Stomach smooth muscle (tissue), 2 donors: ENCODE measurements around the gene AGFG2.

Experiments used
- H3K27ac ChIP-seq: one replicate; pipeline ENCODE4 v1.7.0; 2013; ENCODE audit warnings: mild to moderate bottlenecking, low read length, inconsistent platforms
- H3K27me3 ChIP-seq, 2 donors: one replicate each; pipeline ENCODE4 v1.7.0; 2013; ENCODE audit warnings: low read length in 2 of 2; ENCODE audit not compliant: insufficient read depth in 2 of 2, control insufficient read depth in 1 of 2
- H3K36me3 ChIP-seq, 2 donors: one replicate each; pipeline ENCODE4 v1.7.0; 2013; ENCODE audit warnings: low read length in 2 of 2; ENCODE audit not compliant: control insufficient read depth in 2 of 2, insufficient read depth in 2 of 2
- H3K4me1 ChIP-seq: one replicate; pipeline ENCODE4 v1.7.0; 2013; ENCODE audit warnings: low read length; ENCODE audit not compliant: control insufficient read depth, insufficient read depth
- H3K4me3 ChIP-seq, 2 donors: one replicate each; pipeline ENCODE4 v1.7.0; 2013; ENCODE audit warnings: low read length in 2 of 2
- H3K9ac ChIP-seq, 2 donors: one replicate each; pipeline ENCODE4 v1.7.0; 2013; ENCODE audit warnings: low read length in 2 of 2, mild to moderate bottlenecking in 1 of 2
- H3K9me3 ChIP-seq, 2 donors: one replicate each; pipeline ENCODE4 v1.7.0; 2013; ENCODE audit warnings: low read length in 2 of 2; ENCODE audit not compliant: control insufficient read depth in 2 of 2
- donor health status: healthy.
- donor health status: Pancreatic carcinoma.

Gene AGFG2

DNA sequence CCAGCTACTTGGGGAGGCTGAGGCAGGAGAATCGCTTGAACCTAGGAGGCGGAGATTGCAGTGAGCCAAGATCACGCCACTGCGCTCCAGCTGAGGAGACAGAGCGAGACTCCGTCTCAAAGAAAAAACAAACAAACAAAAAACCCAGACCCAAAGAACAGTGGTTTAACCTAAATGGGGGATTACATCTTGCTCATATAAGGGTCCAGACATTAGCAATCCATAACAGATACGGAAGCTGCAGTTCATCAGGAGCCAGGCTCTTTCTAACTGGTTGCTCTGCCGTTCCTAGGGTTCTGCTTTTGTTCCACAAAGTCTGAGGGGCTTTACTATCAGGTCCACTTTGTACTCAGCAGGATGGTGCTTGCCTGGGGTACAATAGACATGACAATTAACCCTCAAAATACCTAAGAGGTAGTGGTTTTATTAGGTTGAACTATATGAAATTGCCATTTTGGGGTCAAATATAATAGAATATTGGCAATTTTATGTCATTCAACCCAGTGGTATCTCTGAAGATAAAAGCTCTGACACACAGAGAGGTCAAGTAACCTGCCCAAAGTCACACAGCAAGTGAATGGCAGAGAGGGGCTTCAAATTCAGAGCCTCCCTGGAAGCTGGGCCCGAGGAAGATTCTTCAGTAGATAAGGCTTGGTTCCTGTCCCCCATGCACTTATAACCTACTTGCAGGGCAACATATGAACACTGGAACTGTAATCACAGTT is 34.0 kb upstream of the AGFG2 start:
- H3K4me3 ChIP-seq: no peak overlapping the region
- no peaks in the 10 kb centered on the region for H3K27me3 ChIP-seq
- H3K9ac ChIP-seq: no peak overlapping the region
- no peaks in the 10 kb centered on the region for H3K9me3 ChIP-seq
- no peaks in the 10 kb centered on the region for H3K4me1 ChIP-seq
- no peak overlapping the region for H3K27ac ChIP-seq
- H3K36me3 ChIP-seq: no peaks in the 10 kb centered on the region

DNA sequence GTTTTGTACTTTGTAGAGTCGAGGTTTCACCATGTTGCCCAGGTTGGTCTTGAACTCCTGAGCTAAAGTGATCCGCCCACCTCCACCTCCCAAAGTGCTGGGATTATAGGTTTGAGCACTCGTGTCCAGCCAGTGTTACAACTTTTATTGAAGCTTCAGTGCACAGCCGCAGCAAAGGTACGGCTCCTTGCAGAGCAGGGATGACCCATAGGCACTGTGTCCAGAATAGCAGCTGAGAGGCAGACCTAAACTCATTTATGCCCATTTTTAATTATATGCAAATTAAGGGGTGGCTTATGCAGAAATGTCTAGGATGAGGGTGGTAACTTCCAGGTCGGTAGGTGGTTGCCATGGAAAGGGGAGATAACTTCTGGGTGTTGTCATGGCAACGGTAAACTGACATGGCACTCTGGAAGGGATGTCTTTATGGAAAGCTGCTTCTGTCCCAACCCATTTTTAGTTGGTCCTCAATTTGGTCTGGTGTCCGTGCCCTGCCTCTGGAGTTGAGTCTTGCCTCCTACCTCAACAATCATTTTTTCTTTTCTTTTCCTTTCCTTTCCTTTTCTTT is 32.6 kb upstream of the AGFG2 start:
- H3K4me1 ChIP-seq: no peaks in the 10 kb centered on the region
- H3K36me3 ChIP-seq: no peaks in the 10 kb centered on the region
- no peaks in the 10 kb centered on the region for H3K27me3 ChIP-seq
- no peak overlapping the region for H3K9ac ChIP-seq
- no peak overlapping the region for H3K4me3 ChIP-seq
- H3K9me3 ChIP-seq: no peaks in the 10 kb centered on the region
- no peak overlapping the region for H3K27ac ChIP-seq

DNA sequence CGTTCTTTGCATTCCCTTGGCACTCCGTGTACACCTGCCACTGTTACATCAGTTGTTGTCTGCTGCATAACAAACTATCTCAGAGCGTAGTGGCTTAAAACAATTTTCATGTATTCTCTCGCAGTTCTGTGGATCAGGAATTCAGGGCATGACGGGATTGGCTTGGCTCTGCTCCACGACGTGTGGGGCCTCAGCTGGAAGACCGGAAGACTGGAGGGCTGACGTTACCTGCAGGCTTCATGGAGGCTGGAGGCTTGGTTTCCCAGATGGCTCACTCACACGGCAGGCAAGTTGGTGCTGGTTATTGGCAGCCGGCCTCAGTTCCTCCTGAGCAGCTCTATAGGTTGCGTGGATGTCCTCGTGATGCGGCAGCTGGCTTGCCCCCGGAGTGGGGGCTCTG is 29.8 kb upstream of the AGFG2 start:
- no peaks in the 10 kb centered on the region for H3K4me1 ChIP-seq
- H3K9me3 ChIP-seq: no peaks in the 10 kb centered on the region
- H3K27me3 ChIP-seq: no peaks in the 10 kb centered on the region
- H3K4me3 ChIP-seq: no peak overlapping the region
- H3K27ac ChIP-seq: no peak overlapping the region
- no peak overlapping the region for H3K9ac ChIP-seq
- no peaks in the 10 kb centered on the region for H3K36me3 ChIP-seq

- Histone ChIP-seq H3K27me3 (no peaks in the 10 kb centered on the region), H3K9ac (no peak overlapping the region), H3K27ac (no peak overlapping the region), H3K4me1 (no peaks in the 10 kb centered on the region), H3K36me3 (no peaks in the 10 kb centered on the region), H3K9me3 (no peaks in the 10 kb centered on the region), H3K4me3 (no peak overlapping the region)
Observed at GRCh38 chr7:100510437-100511239, 28.4 kb upstream of the AGFG2 start.

- H3K27me3 ChIP-seq: no peaks in the 10 kb centered on the region
- no peak overlapping the region for H3K4me3 ChIP-seq
- no peaks in the 10 kb centered on the region for H3K9me3 ChIP-seq
- H3K9ac ChIP-seq: no peak overlapping the region
- H3K36me3 ChIP-seq: no peaks in the 10 kb centered on the region
- H3K4me1 ChIP-seq: no peaks in the 10 kb centered on the region
- H3K27ac ChIP-seq: no peak overlapping the region
Observed at GRCh38 chr7:100513212-100513810, 25.7 kb upstream of the AGFG2 start.

GRCh38 chr7:100515072-100515532 is 23.9 kb upstream of the AGFG2 start:
- H3K9ac ChIP-seq: no peak overlapping the region
- no peaks in the 10 kb centered on the region for H3K4me1 ChIP-seq
- H3K9me3 ChIP-seq: no peaks in the 10 kb centered on the region
- no peak overlapping the region for H3K27ac ChIP-seq
- no peaks in the 10 kb centered on the region for H3K27me3 ChIP-seq
- H3K36me3 ChIP-seq: no peaks in the 10 kb centered on the region
- H3K4me3 ChIP-seq: no peak overlapping the region

DNA sequence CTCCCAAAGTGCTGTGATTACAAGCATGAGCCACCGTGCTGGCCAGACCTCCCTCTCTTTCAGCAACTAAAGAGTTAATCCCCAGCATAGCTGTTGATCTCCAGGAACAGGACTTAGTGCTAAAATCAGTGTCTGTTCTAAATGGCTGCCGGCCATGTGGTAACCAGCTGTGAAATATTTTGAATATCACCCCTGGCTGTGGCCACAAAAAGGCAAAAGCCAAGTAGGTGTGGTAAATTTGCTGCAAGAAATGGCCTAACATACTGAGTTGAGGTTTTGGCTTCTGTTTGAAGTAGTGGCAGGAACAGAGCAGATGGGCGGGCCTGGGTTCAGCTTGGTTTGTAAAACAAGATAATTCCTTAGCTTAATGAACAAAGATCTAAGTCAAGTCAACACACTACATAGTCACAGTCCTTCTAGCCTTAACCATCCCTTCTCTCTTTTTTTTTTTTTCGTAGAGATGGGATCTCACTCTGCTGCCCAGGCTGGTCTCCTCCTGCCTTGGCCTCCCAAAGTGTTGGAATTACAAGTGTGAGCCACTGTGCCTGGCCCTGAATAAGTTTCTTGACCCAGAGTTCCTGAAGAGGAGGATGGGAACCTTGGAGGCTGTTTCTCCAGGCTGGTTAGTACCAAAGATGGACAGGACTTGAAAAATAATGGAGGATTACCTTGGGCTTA is 22.7 kb upstream of the AGFG2 start:
- no peaks in the 10 kb centered on the region for H3K9me3 ChIP-seq
- H3K4me3 ChIP-seq: no peak overlapping the region
- H3K36me3 ChIP-seq: no peaks in the 10 kb centered on the region
- H3K4me1 ChIP-seq: no peaks in the 10 kb centered on the region
- no peak overlapping the region for H3K9ac ChIP-seq
- no peak overlapping the region for H3K27ac ChIP-seq
- H3K27me3 ChIP-seq: no peaks in the 10 kb centered on the region

- no peaks in the 10 kb centered on the region for H3K36me3 ChIP-seq
- no peak overlapping the region for H3K4me3 ChIP-seq
- no peak overlapping the region for H3K27ac ChIP-seq
- H3K27me3 ChIP-seq: no peaks in the 10 kb centered on the region
- H3K9me3 ChIP-seq: no peaks in the 10 kb centered on the region
- H3K9ac ChIP-seq: no peak overlapping the region
- no peaks in the 10 kb centered on the region for H3K4me1 ChIP-seq
Observed at GRCh38 chr7:100517305-100517704, 21.7 kb upstream of the AGFG2 start.

DNA sequence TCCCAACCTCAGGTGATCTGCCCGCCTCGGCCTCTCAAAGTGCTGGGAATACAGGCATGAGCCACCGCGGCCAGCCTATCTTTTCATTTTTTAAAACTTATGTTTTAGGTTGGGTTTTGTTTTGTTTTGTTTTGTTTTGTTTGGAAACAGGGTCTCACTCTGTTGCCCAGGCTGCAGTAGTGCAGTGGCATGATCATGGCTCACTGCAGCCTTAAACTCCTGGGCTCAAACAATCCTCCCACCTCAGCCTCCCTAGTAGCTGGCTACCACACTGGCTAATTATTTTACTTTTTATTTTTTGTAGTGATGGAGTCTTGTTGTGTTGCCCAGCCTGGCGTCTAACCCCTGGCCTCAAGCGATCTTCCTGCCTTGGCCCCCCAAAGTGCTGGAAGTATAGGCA is 19.4 kb upstream of the AGFG2 start:
- no peaks in the 10 kb centered on the region for H3K27me3 ChIP-seq
- no peak overlapping the region for H3K9ac ChIP-seq
- no peak overlapping the region for H3K4me3 ChIP-seq
- no peaks in the 10 kb centered on the region for H3K36me3 ChIP-seq
- H3K27ac ChIP-seq: no peak overlapping the region
- no peaks in the 10 kb centered on the region for H3K4me1 ChIP-seq
- no peaks in the 10 kb centered on the region for H3K9me3 ChIP-seq

- H3K27ac ChIP-seq: no peak overlapping the region
- no peak overlapping the region for H3K4me3 ChIP-seq
- H3K9me3 ChIP-seq: no peaks in the 10 kb centered on the region
- no peak overlapping the region for H3K9ac ChIP-seq
- H3K27me3 ChIP-seq: no peaks in the 10 kb centered on the region
- H3K36me3 ChIP-seq: no peaks in the 10 kb centered on the region
- H3K4me1 ChIP-seq: no peaks in the 10 kb centered on the region
Observed at GRCh38 chr7:100520138-100520537, 18.9 kb upstream of the AGFG2 start.
